Uterus (tissue), 2 donors: ENCODE results near the gene EGFL8.

Source experiments
- POLR2A ChIP-seq, 2 donors: fragments of 450-650 bp; IDR thresholded peaks; one replicate each; pipeline ENCODE4 v1.6.1; 2016; ENCODE audit warnings: antibody characterized with exemption in 2 of 2, mild to moderate bottlenecking in 1 of 2, moderate library complexity in 1 of 2
- TF ChIP-seq, protein P1 (sequence below), 4 experiments: fragments of 200-600 bp in 2 of 4; fragments of 450-650 bp in 2 of 4; sonication (generic) in 2 of 4; IDR thresholded peaks; one replicate each; pipeline ENCODE4 v1.5.1; 2016 to 2019; ENCODE audit warnings: antibody characterized with exemption in 4 of 4, mild to moderate bottlenecking in 2 of 4, moderate library complexity in 1 of 4

DNA sequence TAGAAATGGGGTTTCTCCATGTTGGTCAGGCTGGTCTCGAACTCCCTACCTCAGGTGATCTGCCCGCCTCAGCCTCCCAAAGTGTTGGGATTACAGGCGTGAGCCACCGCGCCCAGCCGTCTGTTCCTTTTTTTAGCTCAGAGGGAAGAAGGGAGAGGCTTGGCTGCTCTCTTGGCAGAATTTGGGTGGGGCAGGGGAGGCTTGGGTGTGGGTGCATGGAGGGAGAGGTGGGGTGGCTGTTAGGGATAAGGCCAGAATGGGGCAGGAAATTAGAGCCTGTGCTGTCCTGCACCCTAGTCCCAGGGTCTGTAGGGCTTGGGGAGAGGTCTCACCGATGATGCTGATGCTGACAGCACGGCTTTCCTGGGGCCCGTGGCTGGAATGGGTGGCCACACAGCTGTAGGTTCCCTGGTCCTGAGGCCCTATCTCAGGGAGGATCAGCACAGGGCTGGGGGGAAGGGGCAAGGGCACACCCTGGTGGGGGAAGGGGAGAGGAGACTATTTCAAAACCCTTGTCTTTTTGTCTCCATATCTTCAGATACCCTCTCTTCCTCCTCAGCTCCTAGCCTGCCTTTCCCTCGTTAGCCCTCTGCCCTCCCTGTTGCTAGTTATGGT lies 17.6 kb downstream of the EGFL8 start:
- TF ChIP-seq, protein P1, sequence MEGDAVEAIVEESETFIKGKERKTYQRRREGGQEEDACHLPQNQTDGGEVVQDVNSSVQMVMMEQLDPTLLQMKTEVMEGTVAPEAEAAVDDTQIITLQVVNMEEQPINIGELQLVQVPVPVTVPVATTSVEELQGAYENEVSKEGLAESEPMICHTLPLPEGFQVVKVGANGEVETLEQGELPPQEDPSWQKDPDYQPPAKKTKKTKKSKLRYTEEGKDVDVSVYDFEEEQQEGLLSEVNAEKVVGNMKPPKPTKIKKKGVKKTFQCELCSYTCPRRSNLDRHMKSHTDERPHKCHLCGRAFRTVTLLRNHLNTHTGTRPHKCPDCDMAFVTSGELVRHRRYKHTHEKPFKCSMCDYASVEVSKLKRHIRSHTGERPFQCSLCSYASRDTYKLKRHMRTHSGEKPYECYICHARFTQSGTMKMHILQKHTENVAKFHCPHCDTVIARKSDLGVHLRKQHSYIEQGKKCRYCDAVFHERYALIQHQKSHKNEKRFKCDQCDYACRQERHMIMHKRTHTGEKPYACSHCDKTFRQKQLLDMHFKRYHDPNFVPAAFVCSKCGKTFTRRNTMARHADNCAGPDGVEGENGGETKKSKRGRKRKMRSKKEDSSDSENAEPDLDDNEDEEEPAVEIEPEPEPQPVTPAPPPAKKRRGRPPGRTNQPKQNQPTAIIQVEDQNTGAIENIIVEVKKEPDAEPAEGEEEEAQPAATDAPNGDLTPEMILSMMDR (IDR thresholded peaks at IDR 0.05): no peak
- TF ChIP-seq POLR2A (IDR thresholded peaks at IDR 0.05): no peak
